ENCODE results near the gene CUEDC1. TPM values are rescaled to one million over a fixed set of nuclear protein-coding genes. Genes with fewer than 3 reads are reported as not detected.

CUEDC1 gene
- polyA plus RNA-seq, 2 of the 4 experiments (the other 2 are of a cell fraction) = 44.3 to 90.6 TPM

DNA sequence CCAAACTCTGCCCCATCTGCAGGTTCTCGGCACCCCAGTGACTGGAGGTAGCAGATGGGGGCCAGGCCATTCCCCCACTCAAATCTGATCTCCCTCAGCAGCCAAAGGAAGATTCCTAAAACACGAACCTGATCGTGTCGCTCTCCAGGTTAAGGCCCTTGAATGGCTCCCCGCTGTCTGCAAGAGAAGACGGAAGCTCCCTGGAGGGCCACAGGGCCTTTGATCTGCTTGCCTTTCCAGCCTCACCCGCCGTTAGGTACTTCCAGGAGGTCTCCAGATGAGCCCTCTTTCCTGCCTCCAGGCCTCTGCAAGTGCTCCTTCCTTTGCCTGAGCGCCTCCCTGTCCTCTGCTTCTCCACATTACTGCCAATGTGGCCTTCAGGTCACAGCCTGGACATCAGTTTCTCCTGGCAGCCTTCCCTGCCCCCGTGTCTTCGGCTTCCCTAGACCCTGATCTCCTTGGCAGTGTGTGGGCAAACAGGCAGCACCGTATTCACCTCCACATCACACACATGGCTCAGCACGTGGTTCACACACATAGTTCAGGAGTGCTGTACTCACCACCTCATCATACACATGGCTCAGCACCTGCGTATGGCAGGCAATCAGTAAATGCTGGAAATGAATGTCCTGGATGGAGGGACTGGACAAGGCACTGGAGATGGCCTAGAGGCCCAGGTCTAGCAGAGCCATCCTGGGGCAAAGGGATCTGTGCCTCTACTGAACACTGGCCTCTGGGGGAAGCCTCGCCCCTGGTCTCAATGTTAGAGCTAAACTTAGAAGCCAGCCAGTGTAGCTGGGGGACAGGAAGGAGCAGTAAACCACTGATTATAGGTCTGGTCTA lies 79.0 kb downstream of the CUEDC1 start:
- FAIRE-seq (no peak), ATAC-seq (no peak), DNase-seq (ENCODE audit: low read depth in 1 of 2, low spot score in 1 of 2) (no peak)
- peak overlapping the region; percentile 7; the same call in 1 of the 3 replicates for H3K4me3 ChIP-seq
- TF ChIP-seq HOXA7 (CRISPR knock-in tag; IDR thresholded peaks at IDR 0.05) = no peak
- TF ChIP-seq FOSL2 (IDR thresholded peaks at IDR 0.05) = no peak
- TF ChIP-seq FOSL2 (CRISPR knock-in tag; IDR thresholded peaks at IDR 0.05) = no peak
- no peak for TF ChIP-seq HEYL (CRISPR knock-in tag; IDR thresholded peaks at IDR 0.05)
- TF ChIP-seq, protein P1, sequence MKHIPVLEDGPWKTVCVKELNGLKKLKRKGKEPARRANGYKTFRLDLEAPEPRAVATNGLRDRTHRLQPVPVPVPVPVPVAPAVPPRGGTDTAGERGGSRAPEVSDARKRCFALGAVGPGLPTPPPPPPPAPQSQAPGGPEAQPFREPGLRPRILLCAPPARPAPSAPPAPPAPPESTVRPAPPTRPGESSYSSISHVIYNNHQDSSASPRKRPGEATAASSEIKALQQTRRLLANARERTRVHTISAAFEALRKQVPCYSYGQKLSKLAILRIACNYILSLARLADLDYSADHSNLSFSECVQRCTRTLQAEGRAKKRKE (CRISPR knock-in tag; IDR thresholded peaks at IDR 0.05; ENCODE audit: low read depth) = no peak
- no peak for TF ChIP-seq EHF (CRISPR knock-in tag; IDR thresholded peaks at IDR 0.05)
- no peak for TF ChIP-seq CBX8 (IDR thresholded peaks at IDR 0.05)
- TF ChIP-seq, protein P2, sequence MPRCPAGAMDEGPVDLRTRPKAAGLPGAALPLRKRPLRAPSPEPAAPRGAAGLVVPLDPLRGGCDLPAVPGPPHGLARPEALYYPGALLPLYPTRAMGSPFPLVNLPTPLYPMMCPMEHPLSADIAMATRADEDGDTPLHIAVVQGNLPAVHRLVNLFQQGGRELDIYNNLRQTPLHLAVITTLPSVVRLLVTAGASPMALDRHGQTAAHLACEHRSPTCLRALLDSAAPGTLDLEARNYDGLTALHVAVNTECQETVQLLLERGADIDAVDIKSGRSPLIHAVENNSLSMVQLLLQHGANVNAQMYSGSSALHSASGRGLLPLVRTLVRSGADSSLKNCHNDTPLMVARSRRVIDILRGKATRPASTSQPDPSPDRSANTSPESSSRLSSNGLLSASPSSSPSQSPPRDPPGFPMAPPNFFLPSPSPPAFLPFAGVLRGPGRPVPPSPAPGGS (IDR thresholded peaks at IDR 0.05) = no peak
- no peak for TF ChIP-seq FOSB (CRISPR knock-in tag; IDR thresholded peaks at IDR 0.05)
- no peak for TF ChIP-seq RFX5 (IDR thresholded peaks at IDR 0.05)
- TF ChIP-seq, protein P3, sequence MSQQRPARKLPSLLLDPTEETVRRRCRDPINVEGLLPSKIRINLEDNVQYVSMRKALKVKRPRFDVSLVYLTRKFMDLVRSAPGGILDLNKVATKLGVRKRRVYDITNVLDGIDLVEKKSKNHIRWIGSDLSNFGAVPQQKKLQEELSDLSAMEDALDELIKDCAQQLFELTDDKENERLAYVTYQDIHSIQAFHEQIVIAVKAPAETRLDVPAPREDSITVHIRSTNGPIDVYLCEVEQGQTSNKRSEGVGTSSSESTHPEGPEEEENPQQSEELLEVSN (IDR thresholded peaks at IDR 0.05; ENCODE audit: borderline replicate concordance, low read depth) = no peak
- TF ChIP-seq ZFP36 (IDR thresholded peaks at IDR 0.05; ENCODE audit: borderline replicate concordance, partially characterized antibody) = no peak
- TF ChIP-seq NPAS2 (CRISPR knock-in tag; IDR thresholded peaks at IDR 0.05; ENCODE audit: borderline replicate concordance) = no peak
- TF ChIP-seq POLR2AphosphoS2 (conservative IDR thresholded peaks at IDR 0.05; ENCODE audit: low read length) = no peak
- no peak for TF ChIP-seq ZSCAN20 (CRISPR knock-in tag; IDR thresholded peaks at IDR 0.05)
- TF ChIP-seq ESRRA (IDR thresholded peaks at IDR 0.05; ENCODE audit: borderline replicate concordance, low read length) = no peak
- no peak for TF ChIP-seq HOXB13 (CRISPR knock-in tag; IDR thresholded peaks at IDR 0.05; ENCODE audit: low read depth)
- TF ChIP-seq FOXS1 (CRISPR knock-in tag; IDR thresholded peaks at IDR 0.05) = no peak
- POLR2A ChIA-PET = interaction anchor here (1.0 to 3.7 kb wide), 13 partner anchors 9 to 131 kb away, joined by 4 to 25 read pairs (median 8); partner anchors contain the start of genes SRSF1 and VEZF1
- H3K27ac ChIP-seq = peak overlapping the region; percentile 92 to 95
- H3K9me3 ChIP-seq = no peaks in the 10 kb centered on the region
- CTCF ChIA-PET = interaction anchor here (0.6 to 48.7 kb wide), 22 partner anchors 16 to 466 kb away, joined by 3 to 1377 read pairs (median 6); partner anchors contain the start of genes CUEDC1, MRPS23, SRSF1 and VEZF1
- peak overlapping the region; percentile 64 for H3K4me2 ChIP-seq
- 82% methylated on average over 15 of the region's 15 CpGs for WGBS (ENCODE audit: missing lambda C conversion rate)
- H3K4me1 ChIP-seq = peaks cover 95% of the 10 kb centered on the region

DNA sequence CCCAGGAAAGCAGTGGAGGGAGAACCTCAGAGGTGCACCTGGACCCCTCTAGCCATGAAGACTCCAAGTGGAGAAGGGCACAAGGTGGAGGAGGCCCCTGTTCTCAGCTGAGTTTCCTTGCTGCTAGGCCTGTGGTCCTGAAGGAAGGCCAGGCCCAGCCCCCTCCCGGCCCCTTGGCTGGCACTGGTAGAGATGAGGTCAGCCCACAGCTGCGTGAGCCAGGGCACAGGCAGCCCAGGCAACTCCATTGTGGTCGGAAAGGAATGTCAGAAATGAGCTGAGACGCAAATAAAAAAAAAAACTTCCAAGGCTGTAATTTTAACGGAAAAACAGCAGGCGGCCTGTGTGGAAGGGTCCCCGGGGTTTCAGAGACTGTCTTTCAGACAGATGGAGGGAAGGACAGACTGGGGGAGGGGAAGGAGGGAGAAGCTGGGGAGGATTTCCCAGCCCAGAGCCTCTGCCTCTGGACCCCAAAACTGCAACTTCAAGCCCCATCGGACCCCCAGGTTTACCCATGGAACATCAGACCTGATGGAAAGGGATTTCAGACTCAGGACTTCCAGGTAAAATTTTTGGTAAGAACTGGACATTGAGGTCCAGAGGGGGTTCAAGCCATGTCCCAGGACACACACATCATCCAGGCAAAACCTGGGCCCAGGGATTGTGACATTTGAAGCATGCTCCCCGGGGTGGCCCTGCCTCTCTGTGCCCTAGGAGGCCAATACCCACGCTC lies 79.8 kb downstream of the CUEDC1 start:
- H3K4me2 ChIP-seq = peak overlapping the region; percentile 64
- WGBS (ENCODE audit: missing lambda C conversion rate) = 9% methylated on average over 10 of the region's 10 CpGs
- ATAC-seq (peak; percentile 83 to 88), DNase-seq (ENCODE audit: low read depth in 1 of 2, low spot score in 1 of 2) (peak; percentile 96 to 98), FAIRE-seq (peak; percentile 78)
- CTCF ChIA-PET = interaction anchor here (0.6 to 48.7 kb wide), 22 partner anchors 16 to 297 kb away, joined by 3 to 1377 read pairs (median 5); partner anchors contain the start of genes CUEDC1, MRPS23, SRSF1 and VEZF1
- H3K27ac ChIP-seq = peak overlapping the region; percentile 92 to 95
- H3K4me1 ChIP-seq = peaks cover 95% of the 10 kb centered on the region
- POLR2A ChIA-PET = interaction anchor here (0.9 to 3.7 kb wide), 15 partner anchors 14 to 207 kb away, joined by 3 to 25 read pairs (median 6); partner anchors contain the start of genes MRPS23, SRSF1 and VEZF1
- H3K4me3 ChIP-seq = peak overlapping the region; percentile 7; the same call in 1 of the 3 replicates
- no peaks in the 10 kb centered on the region for H3K9me3 ChIP-seq
- TF ChIP-seq CHD4 (IDR thresholded peaks at IDR 0.05; ENCODE audit: borderline replicate concordance) = no peak
- no peak; the same call in 1 of the 2 replicates for TF ChIP-seq RARB (CRISPR knock-in tag; IDR thresholded peaks at IDR 0.05)
- TF ChIP-seq ZC3H11A (IDR thresholded peaks at IDR 0.05) = no peak
- TF ChIP-seq FOXS1 (CRISPR knock-in tag; IDR thresholded peaks at IDR 0.05) = no peak
- no peak for TF ChIP-seq MYC (IDR thresholded peaks at IDR 0.05; ENCODE audit: borderline replicate concordance, low read length)
- TF ChIP-seq EHMT2 (IDR thresholded peaks at IDR 0.05; ENCODE audit: low read depth) = no peak
- no peak for TF ChIP-seq HOXA7 (CRISPR knock-in tag; IDR thresholded peaks at IDR 0.05)
- TF ChIP-seq, protein P2 (IDR thresholded peaks at IDR 0.05) = no peak
- no peak for TF ChIP-seq ZFP36 (IDR thresholded peaks at IDR 0.05; ENCODE audit: borderline replicate concordance, partially characterized antibody)
- TF ChIP-seq, protein P4, sequence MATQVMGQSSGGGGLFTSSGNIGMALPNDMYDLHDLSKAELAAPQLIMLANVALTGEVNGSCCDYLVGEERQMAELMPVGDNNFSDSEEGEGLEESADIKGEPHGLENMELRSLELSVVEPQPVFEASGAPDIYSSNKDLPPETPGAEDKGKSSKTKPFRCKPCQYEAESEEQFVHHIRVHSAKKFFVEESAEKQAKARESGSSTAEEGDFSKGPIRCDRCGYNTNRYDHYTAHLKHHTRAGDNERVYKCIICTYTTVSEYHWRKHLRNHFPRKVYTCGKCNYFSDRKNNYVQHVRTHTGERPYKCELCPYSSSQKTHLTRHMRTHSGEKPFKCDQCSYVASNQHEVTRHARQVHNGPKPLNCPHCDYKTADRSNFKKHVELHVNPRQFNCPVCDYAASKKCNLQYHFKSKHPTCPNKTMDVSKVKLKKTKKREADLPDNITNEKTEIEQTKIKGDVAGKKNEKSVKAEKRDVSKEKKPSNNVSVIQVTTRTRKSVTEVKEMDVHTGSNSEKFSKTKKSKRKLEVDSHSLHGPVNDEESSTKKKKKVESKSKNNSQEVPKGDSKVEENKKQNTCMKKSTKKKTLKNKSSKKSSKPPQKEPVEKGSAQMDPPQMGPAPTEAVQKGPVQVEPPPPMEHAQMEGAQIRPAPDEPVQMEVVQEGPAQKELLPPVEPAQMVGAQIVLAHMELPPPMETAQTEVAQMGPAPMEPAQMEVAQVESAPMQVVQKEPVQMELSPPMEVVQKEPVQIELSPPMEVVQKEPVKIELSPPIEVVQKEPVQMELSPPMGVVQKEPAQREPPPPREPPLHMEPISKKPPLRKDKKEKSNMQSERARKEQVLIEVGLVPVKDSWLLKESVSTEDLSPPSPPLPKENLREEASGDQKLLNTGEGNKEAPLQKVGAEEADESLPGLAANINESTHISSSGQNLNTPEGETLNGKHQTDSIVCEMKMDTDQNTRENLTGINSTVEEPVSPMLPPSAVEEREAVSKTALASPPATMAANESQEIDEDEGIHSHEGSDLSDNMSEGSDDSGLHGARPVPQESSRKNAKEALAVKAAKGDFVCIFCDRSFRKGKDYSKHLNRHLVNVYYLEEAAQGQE (IDR thresholded peaks at IDR 0.05) = no peak
- no peak for TF ChIP-seq CHD2 (IDR thresholded peaks at IDR 0.05; ENCODE audit: low read length, partially characterized antibody)
- TF ChIP-seq EP300 (IDR thresholded peaks at IDR 0.05) = peak; percentile 73 to 92; a peak in 3 of 5 replicates
